Mesothelial cell of epicardium (in vitro differentiated cells): ENCODE results near the gene LCA5. TPM values are rescaled to one million over a fixed set of nuclear protein-coding genes. Genes with fewer than 3 reads are reported as not detected.

Source experiments
- DNase-seq, 2 experiments: peaks; one replicate each; pipeline ENCODE4 v3.0.0; 2021; ENCODE audit warnings: low spot score in 2 of 2; ENCODE audit not compliant: unreplicated experiment in 2 of 2
- H3K27ac Mint-ChIP-seq: 2 replicates; pipeline ENCODE4 v1.8.0; 2021; ENCODE audit warnings: mixed read lengths
- H3K27me3 Mint-ChIP-seq: 2 replicates; pipeline ENCODE4 v1.8.0; 2021; ENCODE audit warnings: low read depth, mixed read lengths
- H3K36me3 Mint-ChIP-seq: 2 replicates; pipeline ENCODE4 v1.8.0; 2021; ENCODE audit warnings: mixed read lengths
- H3K4me1 Mint-ChIP-seq: 2 replicates; pipeline ENCODE4 v1.8.0; 2021; ENCODE audit warnings: mixed read lengths
- H3K4me3 Mint-ChIP-seq: 2 replicates; pipeline ENCODE4 v1.8.0; 2021; ENCODE audit warnings: mild to moderate bottlenecking, moderate library complexity, mixed read lengths
- H3K9me3 Mint-ChIP-seq: 2 replicates; pipeline ENCODE4 v1.8.0; 2021; ENCODE audit warnings: mixed read lengths
- CTCF ChIP-seq: fragments of 200-600 bp; sonication (generic); IDR thresholded peaks from one replicate; pipeline ENCODE4 v1.5.0; 2021; ENCODE audit warnings: antibody characterized with exemption; ENCODE audit not compliant: unreplicated experiment
- total RNA-seq: library from RNA; stranded (reverse); gene quantifications from 3 replicates; pipeline ENCODE4 v1.2.1, GENCODE V29; 2021

The LCA5 gene
- total RNA-seq, 1 donor from 2014 or later: 9.2 TPM

DNA sequence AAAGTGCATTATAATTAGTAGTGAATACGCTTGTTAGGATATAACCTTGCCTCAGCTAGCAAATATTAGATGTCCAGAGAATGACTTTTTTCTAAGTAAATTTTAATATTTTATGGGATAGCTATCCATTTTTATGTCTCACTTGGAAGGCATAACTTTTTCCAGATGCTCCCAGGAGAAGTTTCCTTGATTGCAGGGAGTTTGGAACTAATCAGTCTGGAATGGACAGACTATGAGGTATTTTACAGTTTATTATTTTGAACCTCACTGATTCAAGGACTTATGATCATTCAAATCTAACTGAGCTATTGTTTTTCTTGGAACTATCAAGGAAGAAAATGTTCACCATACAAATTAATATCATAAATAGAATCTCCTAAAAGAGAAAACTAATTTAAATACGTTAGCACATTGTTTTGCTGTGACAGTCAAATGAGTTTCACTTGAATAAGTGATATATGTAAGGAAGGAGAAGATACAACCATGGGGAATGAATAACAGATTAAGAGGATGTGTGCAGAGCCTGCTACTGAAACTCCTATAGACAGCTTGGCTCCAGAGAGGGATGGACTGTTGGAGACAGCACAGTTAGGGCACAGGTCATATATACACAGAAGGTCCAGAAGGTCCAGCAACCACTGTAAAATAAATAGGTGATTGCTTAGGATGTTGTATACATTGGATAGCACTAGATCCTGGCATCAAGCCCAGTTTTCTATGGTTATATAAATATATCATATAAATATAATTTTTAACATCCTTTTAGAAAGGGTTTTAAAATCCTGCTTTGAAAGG is 20.6 kb upstream of the LCA5 start:
- no peak for TF ChIP-seq CTCF
- H3K27me3 Mint-ChIP-seq: no peaks in the 10 kb centered on the region
- peak overlapping the region; percentile 28 for H3K27ac Mint-ChIP-seq
- H3K4me1 Mint-ChIP-seq: no peaks in the 10 kb centered on the region
- H3K9me3 Mint-ChIP-seq: peaks cover 9% of the 10 kb centered on the region
- no peak overlapping the region for H3K4me3 Mint-ChIP-seq
- no peak for DNase-seq
- peaks cover 29% of the 10 kb centered on the region for H3K36me3 Mint-ChIP-seq

DNA sequence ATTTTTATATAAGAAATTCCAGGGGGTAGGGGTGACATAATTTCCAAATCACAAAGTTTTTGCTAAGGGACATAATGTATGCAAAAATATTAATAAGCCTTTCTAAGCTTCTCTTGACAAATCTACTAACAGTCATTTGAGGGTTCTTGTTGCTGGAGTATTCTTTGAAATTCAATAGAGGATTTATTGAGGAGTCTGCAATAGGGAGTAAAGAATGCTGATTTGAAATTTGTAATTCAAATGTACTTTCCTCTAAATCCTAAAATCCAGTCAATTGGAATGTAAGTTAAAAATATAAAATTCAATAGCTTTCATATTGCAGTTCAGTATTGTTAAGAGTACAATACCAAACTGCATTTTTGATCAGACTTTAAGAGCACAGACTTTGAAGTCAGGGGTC is 17.1 kb upstream of the LCA5 start:
- DNase-seq: no peak
- H3K9me3 Mint-ChIP-seq: peaks cover under 1% of the 10 kb centered on the region
- no peaks in the 10 kb centered on the region for H3K4me1 Mint-ChIP-seq
- TF ChIP-seq CTCF: no peak
- no peak overlapping the region for H3K27ac Mint-ChIP-seq
- no peak overlapping the region for H3K4me3 Mint-ChIP-seq
- H3K27me3 Mint-ChIP-seq: no peaks in the 10 kb centered on the region
- H3K36me3 Mint-ChIP-seq: peaks cover 20% of the 10 kb centered on the region

GRCh38 chr6:79551401-79551800 is 14.2 kb upstream of the LCA5 start:
- no peaks in the 10 kb centered on the region for H3K27me3 Mint-ChIP-seq
- no peak for TF ChIP-seq CTCF
- DNase-seq: no peak
- peaks cover 4% of the 10 kb centered on the region for H3K4me1 Mint-ChIP-seq
- H3K9me3 Mint-ChIP-seq: no peaks in the 10 kb centered on the region
- peaks cover 32% of the 10 kb centered on the region for H3K36me3 Mint-ChIP-seq
- H3K27ac Mint-ChIP-seq: no peak overlapping the region
- H3K4me3 Mint-ChIP-seq: no peak overlapping the region

GRCh38 chr6:79548304-79548703 is 11.1 kb upstream of the LCA5 start:
- no peak for DNase-seq
- peak overlapping the region; percentile 21 for H3K27ac Mint-ChIP-seq
- no peak overlapping the region for H3K4me3 Mint-ChIP-seq
- no peaks in the 10 kb centered on the region for H3K27me3 Mint-ChIP-seq
- no peak for TF ChIP-seq CTCF
- H3K4me1 Mint-ChIP-seq: peaks cover 34% of the 10 kb centered on the region
- no peaks in the 10 kb centered on the region for H3K9me3 Mint-ChIP-seq
- peaks cover 32% of the 10 kb centered on the region for H3K36me3 Mint-ChIP-seq

GRCh38 chr6:79546186-79546585 is 9.0 kb upstream of the LCA5 start:
- Mint-ChIP-seq H3K4me1 (peaks cover 47% of the 10 kb centered on the region), H3K27me3 (no peaks in the 10 kb centered on the region), H3K36me3 (peaks cover 38% of the 10 kb centered on the region), H3K27ac (peak overlapping the region; percentile 93), H3K4me3 (no peak overlapping the region), H3K9me3 (no peaks in the 10 kb centered on the region)
- no peak for TF ChIP-seq CTCF
- DNase-seq: no peak
